Fibroblast of skin of abdomen (primary cell): Measurements from ENCODE around the gene CCDC33.
A peak's percentile ranks its signal among the peaks of the same experiment; 100 is the strongest.

ENCODE experiments used
- DNase-seq: peaks from one replicate; pipeline ENCODE4 v3.0.0-alpha.2; 2013

The CCDC33 gene

GRCh38 chr15:74259292-74259648, 23.1 kb downstream of the CCDC33 start:
- no peak for DNase-seq

GRCh38 chr15:74259821-74260607, 23.9 kb downstream of the CCDC33 start:
- DNase-seq, result no peak

- no peak for DNase-seq
Observed at GRCh38 chr15:74261041-74261440, 24.9 kb downstream of the CCDC33 start.

GRCh38 chr15:74261685-74262084, 25.6 kb downstream of the CCDC33 start:
- no peak for DNase-seq

- DNase-seq, result no peak
Observed at GRCh38 chr15:74262151-74262550, 26.0 kb downstream of the CCDC33 start.

- no peak for DNase-seq
Observed at GRCh38 chr15:74262625-74263024, 26.5 kb downstream of the CCDC33 start.

GRCh38 chr15:74263466-74263865, 27.3 kb downstream of the CCDC33 start:
- DNase-seq, result no peak

GRCh38 chr15:74264081-74264501, 28.0 kb downstream of the CCDC33 start:
- no peak for DNase-seq

- DNase-seq, result peak; percentile 23
Observed at GRCh38 chr15:74265046-74265639, 29.0 kb downstream of the CCDC33 start.

GRCh38 chr15:74268020-74268419, 31.9 kb downstream of the CCDC33 start:
- no peak for DNase-seq

- DNase-seq, result no peak
Observed at GRCh38 chr15:74269362-74270035, 33.4 kb downstream of the CCDC33 start.

GRCh38 chr15:74270155-74270554, 34.0 kb downstream of the CCDC33 start:
- no peak for DNase-seq

- DNase-seq, result no peak
Observed at GRCh38 chr15:74270854-74271520, 34.9 kb downstream of the CCDC33 start.

- no peak for DNase-seq
Observed at GRCh38 chr15:74272812-74273211, 36.7 kb downstream of the CCDC33 start.

- no peak for DNase-seq
Observed at GRCh38 chr15:74274470-74275038, 38.4 kb downstream of the CCDC33 start.

- DNase-seq, result no peak
Observed at GRCh38 chr15:74275957-74276356, 39.8 kb downstream of the CCDC33 start.

- no peak for DNase-seq
Observed at GRCh38 chr15:74276560-74276959, 40.4 kb downstream of the CCDC33 start.

GRCh38 chr15:74277242-74277810, 41.2 kb downstream of the CCDC33 start:
- no peak for DNase-seq

GRCh38 chr15:74278207-74278606, 42.1 kb downstream of the CCDC33 start:
- no peak for DNase-seq

GRCh38 chr15:74281147-74282133, 45.3 kb downstream of the CCDC33 start:
- DNase-seq, result no peak

GRCh38 chr15:74283368-74283767, 47.2 kb downstream of the CCDC33 start:
- no peak for DNase-seq
